OCI-LY7 (cell line): ENCODE data around the gene MADD. TPM values are rescaled to one million over a fixed set of nuclear protein-coding genes. Genes with fewer than 3 reads are reported as not detected.

Source experiments
- BruUV-seq: library from RNA; stranded (reverse); fragments of 400-500 nt; replicated peaks from 2 replicates; lab custom pipeline; 2021; lab: Mats Ljungman, UMichigan
- CTCF ChIA-PET: fragments of 300-600 bp; sonication (Branson Sonifier 250); formaldehyde crosslinking; loops from one replicate; lab custom pipeline; 2022; ENCODE audit warnings: antibody characterized with exemption; ENCODE audit not compliant: unreplicated experiment; lab: Charles Lee
- POLR2A ChIA-PET: fragments of 300-600 bp; sonication (Branson Sonifier 250); formaldehyde crosslinking; loops from one replicate; lab custom pipeline; 2022; ENCODE audit warnings: antibody characterized with exemption; lab: Charles Lee
- DNase-seq: peaks from one replicate; pipeline ENCODE4 v3.0.0-alpha.2; 2015; ENCODE audit warnings: low spot score
- H2AFZ ChIP-seq: fragments of 200-600 bp; sonication (generic), shearing (Covaris generic); 2 replicates; pipeline ENCODE4 v1.6.1; 2014; ENCODE audit warnings: mild to moderate bottlenecking, antibody characterized with exemption, low read length, moderate library complexity
- H3K27ac ChIP-seq: fragments of 200-600 bp; sonication (generic); 2 replicates; pipeline ENCODE4 v1.5.1; 2014; ENCODE audit warnings: mixed run types, low read depth, mild to moderate bottlenecking, moderate library complexity, low read length, inconsistent platforms; ENCODE audit not compliant: poor library complexity, severe bottlenecking
- H3K36me3 ChIP-seq: fragments of 200-600 bp; sonication (generic); 2 replicates; pipeline ENCODE4 v1.6.1; 2014; ENCODE audit warnings: mild to moderate bottlenecking, antibody characterized with exemption, low read length, moderate library complexity, mixed read lengths; ENCODE audit not compliant: insufficient read depth
- H3K4me1 ChIP-seq: fragments of 200-600 bp; sonication (generic); 2 replicates; pipeline ENCODE4 v1.5.1; 2014; ENCODE audit warnings: mild to moderate bottlenecking, low read length; ENCODE audit not compliant: insufficient read depth, poor library complexity, severe bottlenecking
- H3K4me2 ChIP-seq: fragments of 200-600 bp; sonication (generic); 2 replicates; pipeline ENCODE4 v1.6.1; 2014; ENCODE audit warnings: mild to moderate bottlenecking, low read length
- H3K4me3 ChIP-seq: fragments of 200-600 bp; sonication (generic); 2 replicates; pipeline ENCODE4 v1.5.1; 2014; ENCODE audit warnings: mild to moderate bottlenecking, low read depth, low read length; ENCODE audit not compliant: poor library complexity, severe bottlenecking
- H3K79me2 ChIP-seq: fragments of 200-600 bp; sonication (generic); 2 replicates; pipeline ENCODE4 v1.6.1; 2016; ENCODE audit warnings: low read depth, mild to moderate bottlenecking, low read length, moderate library complexity, mixed read lengths; ENCODE audit not compliant: insufficient read depth
- H3K9me2 ChIP-seq: fragments of 200-600 bp; sonication (generic); 2 replicates; pipeline ENCODE4 v1.6.1; 2016; ENCODE audit warnings: mild to moderate bottlenecking, low read length, mixed read lengths; ENCODE audit not compliant: insufficient read depth
- H3K9me3 ChIP-seq: fragments of 200-600 bp; sonication (generic); 2 replicates; pipeline ENCODE4 v1.6.1; 2014; ENCODE audit warnings: mild to moderate bottlenecking, mixed run types, low read length, mixed read lengths
- H4K20me1 ChIP-seq: fragments of 200-600 bp; sonication (generic); 2 replicates; pipeline ENCODE4 v1.6.1; 2014; ENCODE audit warnings: mild to moderate bottlenecking, antibody characterized with exemption, low read length, moderate library complexity, mixed read lengths; ENCODE audit not compliant: insufficient read depth
- CTCF ChIP-seq: fragments of 200-600 bp; sonication (generic); conservative IDR thresholded peaks from 2 replicates; pipeline ENCODE4 v1.5.1; 2014; ENCODE audit warnings: mild to moderate bottlenecking, antibody characterized with exemption, low read length, moderate library complexity, mixed read lengths
- EZH2phosphoT487 ChIP-seq: fragments of 200-600 bp; sonication (generic); IDR thresholded peaks from 2 replicates; pipeline ENCODE4 v1.6.1; 2018; ENCODE audit warnings: low read depth, borderline replicate concordance, mild to moderate bottlenecking, mixed run types, antibody characterized with exemption, low read length, moderate library complexity, mixed read lengths
- intact Hi-C: fragments of 100-400 bp; cut with micrococcal nuclease; formaldehyde crosslinking; loops from one replicate; pipeline ENCODE4 v1.10.0; 2022; ENCODE audit not compliant: unreplicated experiment
- total RNA-seq, 2 experiments: library from RNA; depleted of rRNA in 1 of 2; stranded (reverse); fragments of >200 nt in 1 of 2; shearing (Covaris generic) in 1 of 2; gene quantifications; 2 replicates each; pipeline ENCODE4 v1.2.3, GENCODE V29; 2014 to 2022

MADD gene
- total RNA-seq, 2 experiments from 2014 or later: 32.1 to 47.8 TPM

GRCh38 chr11:47254386-47254785, 15.5 kb upstream of the MADD start:
- TF ChIP-seq EZH2phosphoT487: no peak
- TF ChIP-seq CTCF: no peak
- H4K20me1 ChIP-seq: no peaks in the 10 kb centered on the region
- DNase-seq: no peak
- intact Hi-C loops: no loop called here
- H3K79me2 ChIP-seq: peaks cover 3% of the 10 kb centered on the region; the same call in 1 of the 2 replicates
- no peak overlapping the region for H3K4me2 ChIP-seq
- ChIA-PET POLR2A (no interaction called here), CTCF (no interaction called here)
- no peak overlapping the region for H3K27ac ChIP-seq
- H2AFZ ChIP-seq: no peak overlapping the region
- BruUV-seq: no TSS peak
- H3K9me2 ChIP-seq: no peaks in the 10 kb centered on the region
- no peaks in the 10 kb centered on the region for H3K36me3 ChIP-seq
- H3K9me3 ChIP-seq: no peaks in the 10 kb centered on the region
- peaks cover 4% of the 10 kb centered on the region for H3K4me1 ChIP-seq
- H3K4me3 ChIP-seq: no peak overlapping the region

- intact Hi-C loops: no loop called here
- no peak for TF ChIP-seq EZH2phosphoT487
- no peak for TF ChIP-seq CTCF
These were observed 13.6 kb upstream of the MADD start for GRCh38 chr11:47256374-47256773.

GRCh38 chr11:47257177-47257516, 12.8 kb upstream of the MADD start:
- ChIA-PET POLR2A (interaction anchor here (0.9 kb wide), 1 partner anchor 9 kb away, joined by 3 read pairs; no protein-coding TSS in a partner anchor), CTCF (interaction anchor here (0.6 kb wide), 1 partner anchor 197 kb away, joined by 3 read pairs; no protein-coding TSS in a partner anchor)
- no peaks in the 10 kb centered on the region for H3K36me3 ChIP-seq
- TF ChIP-seq EZH2phosphoT487 (no peak), CTCF (no peak)
- H3K79me2 ChIP-seq: no peaks in the 10 kb centered on the region
- no peak overlapping the region for H2AFZ ChIP-seq
- H4K20me1 ChIP-seq: no peaks in the 10 kb centered on the region
- no peak overlapping the region for H3K27ac ChIP-seq
- H3K4me2 ChIP-seq: no peak overlapping the region
- peaks cover 4% of the 10 kb centered on the region for H3K4me1 ChIP-seq
- intact Hi-C loops: no loop called here
- no peak overlapping the region for H3K4me3 ChIP-seq
- no peaks in the 10 kb centered on the region for H3K9me3 ChIP-seq
- H3K9me2 ChIP-seq: no peaks in the 10 kb centered on the region
- DNase-seq: no peak
- BruUV-seq: no TSS peak

More at GRCh38 chr11:47256374-47256773, 13.6 kb upstream of the MADD start:
- H3K9me3 ChIP-seq: no peaks in the 10 kb centered on the region
- no peaks in the 10 kb centered on the region for H3K79me2 ChIP-seq
- no peak for DNase-seq
- no peak overlapping the region for H3K4me3 ChIP-seq
- no peak overlapping the region for H3K4me2 ChIP-seq
- H2AFZ ChIP-seq: no peak overlapping the region
- peaks cover 4% of the 10 kb centered on the region for H3K4me1 ChIP-seq
- H3K27ac ChIP-seq: no peak overlapping the region
- no TSS peak for BruUV-seq
- CTCF ChIA-PET: no interaction called here
- POLR2A ChIA-PET: interaction anchor here (0.9 kb wide), 1 partner anchor 9 kb away, joined by 3 read pairs; no protein-coding TSS in a partner anchor
- no peaks in the 10 kb centered on the region for H3K36me3 ChIP-seq
- no peaks in the 10 kb centered on the region for H4K20me1 ChIP-seq
- H3K9me2 ChIP-seq: no peaks in the 10 kb centered on the region
